HCT116 (cell line): ENCODE data around the gene ARF1. TPM values are rescaled to one million over a fixed set of nuclear protein-coding genes. Genes with fewer than 3 reads are reported as not detected.

Experiments used
- ATAC-seq: fragments of 200-7000 bp; cut with Tn5 transposase; 2 replicates; pipeline ENCODE4 v1.9.1; 2020; ENCODE audit warnings: mild to moderate bottlenecking, moderate library complexity
- BruUV-seq: library from RNA; stranded (reverse); fragments of 400-500 nt; replicated peaks from 2 replicates; lab custom pipeline; 2021; lab: Mats Ljungman, UMichigan
- CTCF ChIA-PET: fragments of 300-600 bp; sonication (Branson Sonifier 250); formaldehyde crosslinking; loops from one replicate; lab custom pipeline; 2021; ENCODE audit warnings: antibody characterized with exemption; lab: Charles Lee
- POLR2A ChIA-PET: fragments of 300-600, 350-600 bp; sonication (Branson Sonifier 250); formaldehyde crosslinking; loops from one replicate; lab custom pipeline; 2021; ENCODE audit warnings: antibody characterized with exemption; lab: Charles Lee
- RAD21 ChIA-PET, 2 experiments: fragments of 300-600 bp; sonication (Branson Sonifier 250); formaldehyde crosslinking; loops; one replicate each; lab custom pipeline; 2023; ENCODE audit warnings: low total read pairs in 2 of 2; ENCODE audit not compliant: uncharacterized antibody in 2 of 2, unreplicated experiment in 2 of 2, low non-redundant PET in 1 of 2; lab: Charles Lee
- DNase-seq: peaks from one replicate; pipeline ENCODE4 v3.0.0-alpha.2; 2010; ENCODE audit warnings: low read depth, low spot score
- H2AFZ ChIP-seq: fragments of 200-600 bp; shearing (Covaris generic), sonication (generic); 2 replicates; pipeline ENCODE4 v1.6.1; 2017; ENCODE audit warnings: low read depth, mixed run types, mixed read lengths, antibody characterized with exemption, low read length; ENCODE audit not compliant: poor library complexity, severe bottlenecking
- H3K27ac ChIP-seq: 2 replicates; pipeline ENCODE4 v1.5.1; 2012; ENCODE audit warnings: low read depth, low read length
- H3K27me3 ChIP-seq: fragments of 200-600 bp; sonication (generic); 2 replicates; pipeline ENCODE4 v1.6.1; 2016; ENCODE audit warnings: mixed run types, low read length, mixed read lengths; ENCODE audit not compliant: insufficient read depth
- H3K36me3 ChIP-seq, 2 experiments: fragments of 200-500 bp in 1 of 2; fragments of 200-600 bp in 1 of 2; sonication (Bioruptor generic) in 1 of 2; sonication (generic) in 1 of 2; 2 replicates each; pipeline versions ENCODE4 v1.5.1 to v1.6.1; 2014 to 2016; ENCODE audit warnings: low read length in 2 of 2, inconsistent platforms in 1 of 2, mixed read lengths in 1 of 2, mixed run types in 1 of 2; ENCODE audit not compliant: insufficient read depth in 2 of 2, control insufficient read depth in 1 of 2
- H3K4me1 ChIP-seq, 2 experiments: fragments of 200-600 bp in 1 of 2; sonication (generic) in 1 of 2; 2 replicates each; pipeline versions ENCODE4 v1.5.1 to v1.6.1; 2012 to 2017; ENCODE audit warnings: low read length in 2 of 2, inconsistent platforms in 1 of 2, mild to moderate bottlenecking in 1 of 2, mixed read lengths in 1 of 2, mixed run types in 1 of 2, moderate library complexity in 1 of 2; ENCODE audit not compliant: insufficient read depth in 2 of 2, control insufficient read depth in 1 of 2
- H3K4me2 ChIP-seq: fragments of 200-600 bp; sonication (generic); 2 replicates; pipeline ENCODE4 v1.6.1; 2017; ENCODE audit warnings: mixed run types, low read length, mixed read lengths
- H3K4me3 ChIP-seq, 2 experiments: fragments of 200-600 bp in 1 of 2; sonication (generic) in 1 of 2; replicated peaks in 1 of 2; 2 replicates each; pipeline ENCODE4 v1.5.1; 2011 to 2016; ENCODE audit warnings: low read length in 2 of 2, control low read depth in 1 of 2, low read depth in 1 of 2, mild to moderate bottlenecking in 1 of 2, mixed read lengths in 1 of 2, mixed run types in 1 of 2
- H3K79me2 ChIP-seq: fragments of 200-600 bp; sonication (generic); 2 replicates; pipeline ENCODE4 v1.6.1; 2017; ENCODE audit warnings: mild to moderate bottlenecking, mixed run types, low read length, moderate library complexity, mixed read lengths; ENCODE audit not compliant: insufficient read depth
- H3K9ac ChIP-seq: fragments of 200-600 bp; sonication (generic); 2 replicates; pipeline ENCODE4 v1.6.1; 2016; ENCODE audit warnings: low read length, mixed read lengths
- H3K9me2 ChIP-seq: fragments of 200-600 bp; sonication (generic), shearing (Covaris generic); 2 replicates; pipeline ENCODE4 v1.6.1; 2017; ENCODE audit warnings: mixed run types, mild to moderate bottlenecking, moderate library complexity; ENCODE audit not compliant: insufficient read depth
- H3K9me3 ChIP-seq, 2 experiments: fragments of 200-500 bp in 1 of 2; fragments of 200-600 bp in 1 of 2; sonication (Bioruptor generic) in 1 of 2; sonication (generic) in 1 of 2; 2 replicates each; pipeline ENCODE4 v1.6.1; 2014 to 2017; ENCODE audit warnings: low read length in 2 of 2, mixed read lengths in 2 of 2, inconsistent platforms in 1 of 2, low read depth in 1 of 2, mild to moderate bottlenecking in 1 of 2, mixed run types in 1 of 2, moderate library complexity in 1 of 2; ENCODE audit not compliant: control insufficient read depth in 1 of 2, insufficient read depth in 1 of 2
- H4K20me1 ChIP-seq: fragments of 200-600 bp; sonication (generic), shearing (Covaris generic); 2 replicates; pipeline ENCODE4 v1.6.1; 2017; ENCODE audit warnings: mixed run types, mild to moderate bottlenecking, moderate library complexity; ENCODE audit not compliant: insufficient read depth
- ATF3 ChIP-seq: IDR thresholded peaks from 2 replicates; pipeline ENCODE4 v1.6.1; 2012
- CBX3 ChIP-seq: IDR thresholded peaks from 2 replicates; pipeline ENCODE4 v1.6.1; 2012; ENCODE audit warnings: low read depth
- CEBPB ChIP-seq: IDR thresholded peaks from 2 replicates; pipeline ENCODE4 v1.6.1; 2012; ENCODE audit warnings: low read depth
- CTCF ChIP-seq, 3 experiments: fragments of 200-600 bp in 1 of 3; sonication (generic) in 1 of 3; IDR thresholded peaks in 2 of 3; conservative IDR thresholded peaks in 1 of 3; 2 replicates each; pipeline ENCODE4 v1.5.1; 2012 to 2017; ENCODE audit warnings: low read depth in 2 of 3, low read length in 2 of 3, antibody characterized with exemption in 1 of 3, borderline replicate concordance in 1 of 3, control low read depth in 1 of 3, mild to moderate bottlenecking in 1 of 3, mixed read lengths in 1 of 3, mixed run types in 1 of 3, moderate library complexity in 1 of 3; ENCODE audit not compliant: insufficient read depth in 1 of 3
- EGR1 ChIP-seq: IDR thresholded peaks from 2 replicates; pipeline ENCODE4 v1.6.1; 2012; ENCODE audit warnings: low read depth
- ELF1 ChIP-seq: IDR thresholded peaks from 2 replicates; pipeline ENCODE4 v1.6.1; 2012; ENCODE audit warnings: low read depth, borderline replicate concordance
- EZH2 ChIP-seq: fragments of 200-600 bp; sonication (generic); IDR thresholded peaks from 2 replicates; pipeline ENCODE4 v1.6.1; 2017; ENCODE audit warnings: antibody characterized with exemption, mixed run types
- EZH2phosphoT487 ChIP-seq: fragments of 200-600 bp; IDR thresholded peaks from 2 replicates; pipeline ENCODE4 v1.6.1; 2018; ENCODE audit warnings: antibody characterized with exemption, borderline replicate concordance
- FOSL1 ChIP-seq: IDR thresholded peaks from 2 replicates; pipeline ENCODE4 v1.6.1; 2012; ENCODE audit warnings: low read depth
- JUND ChIP-seq: IDR thresholded peaks from 2 replicates; pipeline ENCODE4 v1.6.1; 2012
- POLR2A ChIP-seq: IDR thresholded peaks from 2 replicates; pipeline ENCODE4 v1.7.0; 2011; ENCODE audit warnings: borderline replicate concordance; ENCODE audit not compliant: insufficient read depth, insufficient read length; ENCODE audit errors: extremely low read depth
- POLR2AphosphoS5 ChIP-seq: IDR thresholded peaks from 2 replicates; pipeline ENCODE4 v1.6.1; 2011; ENCODE audit warnings: mild to moderate bottlenecking, low read depth, low read length, moderate library complexity
- REST ChIP-seq: IDR thresholded peaks from 2 replicates; pipeline ENCODE4 v1.6.1; 2012; ENCODE audit warnings: low read depth
- SIN3A ChIP-seq: IDR thresholded peaks from 2 replicates; pipeline ENCODE4 v1.6.1; 2012; ENCODE audit warnings: low read depth
- SP1 ChIP-seq: IDR thresholded peaks from 2 replicates; pipeline ENCODE4 v1.6.1; 2012; ENCODE audit warnings: low read depth
- TCF7L2 ChIP-seq: IDR thresholded peaks from 2 replicates; pipeline ENCODE4 v1.7.0; 2011; ENCODE audit warnings: borderline replicate concordance, inconsistent platforms; ENCODE audit not compliant: insufficient read depth, insufficient read length; ENCODE audit errors: extremely low read depth
- YY1 ChIP-seq: IDR thresholded peaks from 2 replicates; pipeline ENCODE4 v1.6.1; 2011; ENCODE audit warnings: low read length, low read depth, moderate library complexity, mild to moderate bottlenecking; ENCODE audit not compliant: insufficient replicate concordance; ENCODE audit errors: extremely low read depth
- ZBTB33 ChIP-seq: IDR thresholded peaks from 2 replicates; pipeline ENCODE4 v1.6.1; 2011; ENCODE audit warnings: mild to moderate bottlenecking, low read length, moderate library complexity; ENCODE audit not compliant: insufficient replicate concordance; ENCODE audit errors: extremely low read depth
- ZFX ChIP-seq: fragments of 450-650 bp; IDR thresholded peaks from 2 replicates; pipeline ENCODE4 v1.6.1; 2017
- ZNF274 ChIP-seq: fragments of 200-500 bp; sonication (Bioruptor generic); IDR thresholded peaks from 2 replicates; pipeline ENCODE4 v1.6.1; 2014; ENCODE audit warnings: mild to moderate bottlenecking, low read depth, low read length, inconsistent platforms
- intact Hi-C: fragments of 100-400 bp; cut with micrococcal nuclease; formaldehyde crosslinking; loops from 2 replicates; pipeline ENCODE4 v1.10.0; 2022
- total RNA-seq: library from RNA; stranded (reverse); gene quantifications from one replicate; pipeline ENCODE4 v1.2.1, GENCODE V29; 2021; ENCODE audit not compliant: unreplicated experiment

The ARF1 gene
- total RNA-seq, 1 experiment from 2014 or later = 394 TPM

GRCh38 chr1:228064741-228065542, 17.6 kb upstream of the ARF1 start:
- POLR2A ChIA-PET = no interaction called here

More at GRCh38 chr1:228064741-228065542, 17.6 kb upstream of the ARF1 start:
- Histone ChIP-seq H3K79me2 (no peaks in the 10 kb centered on the region), H4K20me1 (no peaks in the 10 kb centered on the region), H2AFZ (no peak overlapping the region), H3K4me1 (peaks cover 0 to 6% of the 10 kb centered on the region in 2 experiments; a peak in 2 of 4 replicates), H3K9ac (no peak overlapping the region), H3K36me3 (no peaks in the 10 kb centered on the region), H3K4me3 (no peak overlapping the region), H3K9me2 (no peaks in the 10 kb centered on the region), H3K27me3 (0 out of 2 replicates have a peak, but pooled peaks cover 6% of the 10 kb centered on the region), H3K4me2 (no peak overlapping the region), H3K27ac (no peak overlapping the region), H3K9me3 (no peaks in the 10 kb centered on the region)
- TF ChIP-seq EZH2 (no peak), ZBTB33 (no peak), REST (no peak), SP1 (no peak), JUND (no peak), YY1 (no peak), TCF7L2 (no peak), FOSL1 (no peak), ZNF274 (no peak), CEBPB (no peak), EGR1 (no peak), POLR2AphosphoS5 (no peak), POLR2A (no peak), ZFX (no peak), EZH2phosphoT487 (no peak), CBX3 (no peak), ELF1 (no peak), CTCF (IDR thresholded peaks at IDR 0.05 in 2 of 3, conservative IDR thresholded peaks at IDR 0.05 in 1 of 3; ENCODE audit: borderline replicate concordance in 1 of 3, insufficient read depth in 1 of 3, low read depth in 2 of 3, low read length in 2 of 3) (no peak), ATF3 (no peak), SIN3A (no peak)
- intact Hi-C loops = no loop called here
- no TSS peak for BruUV-seq
- DNase-seq (no peak), ATAC-seq (no peak)
- ChIA-PET RAD21 (no interaction called here), CTCF (no interaction called here)
